Measurements from ENCODE around the gene ZNF275. TPM values are rescaled to one million over a fixed set of nuclear protein-coding genes. Genes with fewer than 3 reads are reported as not detected.

Gene ZNF275
- polyA plus RNA-seq, 1 donor from 2014 or later, result 6.0 TPM

- no peak for TF ChIP-seq REST (IDR thresholded peaks at IDR 0.05; ENCODE audit: borderline replicate concordance)
- TF ChIP-seq POLR2AphosphoS5 (IDR thresholded peaks at IDR 0.05), result no peak
Observed at GRCh38 chrX:153347530-153347929, 13.6 kb downstream of the ZNF275 start (continued).

GRCh38 chrX:153348421-153348820, 14.5 kb downstream of the ZNF275 start:
- no peak overlapping the region for H3K27ac ChIP-seq (ENCODE audit: low read length)

More at GRCh38 chrX:153348421-153348820, 14.5 kb downstream of the ZNF275 start:
- Histone ChIP-seq H3K36me3 (ENCODE audit: insufficient read depth, low read length) (no peaks in the 10 kb centered on the region), H3K9ac (ENCODE audit: low read length) (no peak overlapping the region), H3K9me2 (ENCODE audit: insufficient read depth, low read length) (no peaks in the 10 kb centered on the region), H2AFZ (ENCODE audit: low read depth, low read length) (no peak overlapping the region), H3K4me3 (ENCODE audit: low read length) (no peak overlapping the region), H4K20me1 (ENCODE audit: insufficient read depth) (no peaks in the 10 kb centered on the region), H3K9me3 (ENCODE audit: low read length) (no peaks in the 10 kb centered on the region), H3K27me3 (ENCODE audit: insufficient read depth, low read depth, low read length) (no peaks in the 10 kb centered on the region), H3K4me2 (ENCODE audit: low read length) (no peak overlapping the region), H3K79me2 (replicated peaks; ENCODE audit: insufficient read depth, low read length) (no peaks in the 10 kb centered on the region), H3F3A (ENCODE audit: insufficient read depth, low read length, poor library complexity, severe bottlenecking) (no peaks in the 10 kb centered on the region)
- TF ChIP-seq MXI1 (conservative IDR thresholded peaks at IDR 0.05; ENCODE audit: poor library complexity, severe bottlenecking) (no peak), POLR2AphosphoS5 (IDR thresholded peaks at IDR 0.05) (no peak), EZH2 (IDR thresholded peaks at IDR 0.05; ENCODE audit: borderline replicate concordance, insufficient read depth, low read length, poor library complexity, severe bottlenecking) (no peak), RAD21 (conservative IDR thresholded peaks at IDR 0.05) (no peak), SMC3 (conservative IDR thresholded peaks at IDR 0.05; ENCODE audit: poor library complexity) (no peak), CTCF (IDR thresholded peaks at IDR 0.05; ENCODE audit: poor library complexity, severe bottlenecking) (no peak), TAF1 (IDR thresholded peaks at IDR 0.05; ENCODE audit: low read depth) (no peak), EP300 (conservative IDR thresholded peaks at IDR 0.05; ENCODE audit: poor library complexity, severe bottlenecking) (no peak), REST (IDR thresholded peaks at IDR 0.05; ENCODE audit: borderline replicate concordance) (no peak)
